ENCODE data around the gene PPP1R16B. TPM values are rescaled to one million over a fixed set of nuclear protein-coding genes. Genes with fewer than 3 reads are reported as not detected.

PPP1R16B gene
- total and polyA plus RNA-seq, 2 of the 8 experiments (the other 6 are each of a cell fraction or from before 2014, with no cell fraction given), result 2.6 to 8.9 TPM

- no peak overlapping the region for H2BK120ac ChIP-seq (replicated peaks; ENCODE audit: low read depth, low read length)
- no peaks in the 10 kb centered on the region; a peak in 1 of 4 replicates for H3K79me2 ChIP-seq (ENCODE audit: control insufficient read depth in 1 of 2, insufficient read depth in 2 of 2, low read length in 2 of 2)
- no peak overlapping the region for H3K4me2 ChIP-seq (ENCODE audit: insufficient read depth in 1 of 2, low read depth in 2 of 2, low read length in 2 of 2)
- no peak overlapping the region for H3K14ac ChIP-seq (ENCODE audit: insufficient read length)
- H2BK15ac ChIP-seq (ENCODE audit: low read length), result no peak overlapping the region
- no peak overlapping the region for H3K27ac ChIP-seq (ENCODE audit: low read depth, low read length)
- no peak overlapping the region for H4K91ac ChIP-seq (replicated peaks; ENCODE audit: insufficient read length, low read length)
- no peak overlapping the region for H3K23ac ChIP-seq (ENCODE audit: insufficient read length)
- no peaks in the 10 kb centered on the region; a peak in 1 of 7 replicates for H3K27me3 ChIP-seq (replicated peaks in 1 of 4; ENCODE audit: control insufficient read depth in 3 of 4, extremely low read depth in 1 of 4, insufficient read depth in 3 of 4, low read length in 3 of 4)
- no peaks in the 10 kb centered on the region for H3K79me1 ChIP-seq (ENCODE audit: low read depth, low read length)
- H3K36me3 ChIP-seq (ENCODE audit: control insufficient read depth in 2 of 4, insufficient read depth in 4 of 4, low read length in 3 of 4), result no peaks in the 10 kb centered on the region
- no peak overlapping the region for H2AFZ ChIP-seq (ENCODE audit: low read length)
- DNase-seq (ENCODE audit: low read depth in 1 of 2, low spot score in 2 of 2) (no peak), FAIRE-seq (no peak)
- no peak overlapping the region for H3K4ac ChIP-seq (replicated peaks; ENCODE audit: insufficient read length, low read depth, low read length)
- H3K4me3 ChIP-seq (ENCODE audit: extremely low read depth in 1 of 4, insufficient read depth in 2 of 4, low read depth in 3 of 4, low read length in 4 of 4), result no peak overlapping the region
- no peak overlapping the region for H2BK5ac ChIP-seq (ENCODE audit: low read depth, low read length)
- H4K8ac ChIP-seq (ENCODE audit: extremely low read depth, insufficient read depth, low read length), result no peak overlapping the region
- peaks cover 3 to 10% (median 4%) of the 10 kb centered on the region in 4 experiments; a peak in 4 of 7 replicates for H3K4me1 ChIP-seq (replicated peaks in 1 of 4; ENCODE audit: control insufficient read depth in 3 of 4, insufficient read depth in 4 of 4, low read length in 3 of 4)
- H2BK20ac ChIP-seq (ENCODE audit: low read length), result no peak overlapping the region
- POLR2A ChIA-PET (ENCODE audit: partially characterized antibody), result no interaction called here
- H3K9ac ChIP-seq (replicated peaks in 1 of 4; ENCODE audit: extremely low read depth in 1 of 4, low read depth in 3 of 4, low read length in 3 of 4), result no peak overlapping the region
- H4K5ac ChIP-seq (ENCODE audit: insufficient read length, low read depth, low read length), result no peak overlapping the region
- no peaks in the 10 kb centered on the region for H3K9me3 ChIP-seq (ENCODE audit: insufficient read depth in 2 of 2, low read depth in 1 of 2, low read length in 1 of 2)
- H2BK12ac ChIP-seq (ENCODE audit: low read depth, low read length), result no peak overlapping the region
- H3K56ac ChIP-seq (replicated peaks; ENCODE audit: insufficient read length, low read depth, low read length), result no peak overlapping the region
- no peaks in the 10 kb centered on the region; the same call in 1 of the 2 replicates for H3K23me2 ChIP-seq (ENCODE audit: low read depth, low read length)
- no peak overlapping the region for H3K18ac ChIP-seq (ENCODE audit: extremely low read depth, low read length)
- H2AK5ac ChIP-seq (ENCODE audit: low read depth, low read length), result no peak overlapping the region
- CTCF ChIA-PET (ENCODE audit: partially characterized antibody), result interaction anchor here (0.6 to 5.7 kb wide), 4 partner anchors 15 to 170 kb away, joined by 3 to 79 read pairs (median 32); no protein-coding TSS in a partner anchor
- peaks cover 0 to 3% of the 10 kb centered on the region in 2 experiments for H4K20me1 ChIP-seq (replicated peaks in 1 of 2; ENCODE audit: control insufficient read depth in 1 of 2, insufficient read depth in 2 of 2, low read length in 2 of 2)
- TF ChIP-seq EGR1 (IDR thresholded peaks at IDR 0.05; ENCODE audit: borderline replicate concordance, low read depth, low read length), result no peak
- TF ChIP-seq CTBP2 (IDR thresholded peaks at IDR 0.05; ENCODE audit: borderline replicate concordance, insufficient read depth, insufficient read length, low read length), result no peak
- TF ChIP-seq SAP30 (IDR thresholded peaks at IDR 0.05; ENCODE audit: insufficient read depth, insufficient replicate concordance, low read length), result no peak
- TF ChIP-seq SIRT6 (IDR thresholded peaks at IDR 0.05; ENCODE audit: low read length), result no peak
- no peak for TF ChIP-seq EP300 (IDR thresholded peaks at IDR 0.05; ENCODE audit: borderline replicate concordance in 1 of 2, low read depth in 2 of 2, low read length in 2 of 2)
- no peak for TF ChIP-seq MAFK (IDR thresholded peaks at IDR 0.05; ENCODE audit: low read depth, low read length)
- TF ChIP-seq CBX5 (IDR thresholded peaks at IDR 0.05; ENCODE audit: low read depth, low read length), result no peak
- TF ChIP-seq RBBP5 (IDR thresholded peaks at IDR 0.05; ENCODE audit: borderline replicate concordance, low read depth, low read length), result no peak
- no peak for TF ChIP-seq JUND (IDR thresholded peaks at IDR 0.05; ENCODE audit: low read length)
- no peak for TF ChIP-seq BCL11A (IDR thresholded peaks at IDR 0.05; ENCODE audit: low read depth in 2 of 2, low read length in 2 of 2)
- TF ChIP-seq, protein P1, sequence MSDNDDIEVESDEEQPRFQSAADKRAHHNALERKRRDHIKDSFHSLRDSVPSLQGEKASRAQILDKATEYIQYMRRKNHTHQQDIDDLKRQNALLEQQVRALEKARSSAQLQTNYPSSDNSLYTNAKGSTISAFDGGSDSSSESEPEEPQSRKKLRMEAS (IDR thresholded peaks at IDR 0.05), result no peak
- TF ChIP-seq, protein P2, sequence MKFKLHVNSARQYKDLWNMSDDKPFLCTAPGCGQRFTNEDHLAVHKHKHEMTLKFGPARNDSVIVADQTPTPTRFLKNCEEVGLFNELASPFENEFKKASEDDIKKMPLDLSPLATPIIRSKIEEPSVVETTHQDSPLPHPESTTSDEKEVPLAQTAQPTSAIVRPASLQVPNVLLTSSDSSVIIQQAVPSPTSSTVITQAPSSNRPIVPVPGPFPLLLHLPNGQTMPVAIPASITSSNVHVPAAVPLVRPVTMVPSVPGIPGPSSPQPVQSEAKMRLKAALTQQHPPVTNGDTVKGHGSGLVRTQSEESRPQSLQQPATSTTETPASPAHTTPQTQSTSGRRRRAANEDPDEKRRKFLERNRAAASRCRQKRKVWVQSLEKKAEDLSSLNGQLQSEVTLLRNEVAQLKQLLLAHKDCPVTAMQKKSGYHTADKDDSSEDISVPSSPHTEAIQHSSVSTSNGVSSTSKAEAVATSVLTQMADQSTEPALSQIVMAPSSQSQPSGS (IDR thresholded peaks at IDR 0.05; ENCODE audit: low read length), result no peak
These were observed 90.6 kb downstream of the PPP1R16B start for GRCh38 chr20:38896009-38896594.
